Right hindlimb (tissue), 1 donor: Measurements from ENCODE around the gene NFYC.
A peak's percentile ranks its signal among the peaks of the same experiment; 100 is the strongest.

Experiments
- DNase-seq: peaks from one replicate; pipeline ENCODE4 v3.0.0-alpha.2; 2018

NFYC gene

GRCh38 chr1:40691538-40692428, at the start of gene NFYC:
NFYC (plus strand) TSS chr1:40691704; CDS start chr1:40738844, 47,140 bp downstream.
- peak; percentile 97 for DNase-seq

- no peak for DNase-seq
These were observed 46.3 kb upstream of the NFYC start for GRCh38 chr1:40645118-40645680.

GRCh38 chr1:40646315-40646714, 45.2 kb upstream of the NFYC start:
- DNase-seq: no peak

- no peak for DNase-seq
These were observed 43.3 kb upstream of the NFYC start for GRCh38 chr1:40648200-40648599.

GRCh38 chr1:40648928-40649591, 42.4 kb upstream of the NFYC start:
- no peak for DNase-seq

- DNase-seq: no peak
These were observed 41.9 kb upstream of the NFYC start for GRCh38 chr1:40649592-40649930.

- no peak for DNase-seq
These were observed 41.4 kb upstream of the NFYC start for GRCh38 chr1:40650075-40650474.

GRCh38 chr1:40651138-40651857, 40.2 kb upstream of the NFYC start:
- DNase-seq: no peak

- no peak for DNase-seq
These were observed 39.0 kb upstream of the NFYC start for GRCh38 chr1:40652468-40652867.

- no peak for DNase-seq
These were observed 38.5 kb upstream of the NFYC start for GRCh38 chr1:40652979-40653378.

GRCh38 chr1:40653851-40654537, 37.5 kb upstream of the NFYC start:
- no peak for DNase-seq

- DNase-seq: no peak
These were observed 34.5 kb upstream of the NFYC start for GRCh38 chr1:40657046-40657445.

GRCh38 chr1:40658751-40659648, 32.5 kb upstream of the NFYC start:
- DNase-seq: no peak

GRCh38 chr1:40659649-40659947, 31.9 kb upstream of the NFYC start:
- DNase-seq: no peak

GRCh38 chr1:40661678-40662077, 29.8 kb upstream of the NFYC start:
- no peak for DNase-seq

GRCh38 chr1:40662151-40662550, 29.4 kb upstream of the NFYC start:
- no peak for DNase-seq

GRCh38 chr1:40662864-40663263, 28.6 kb upstream of the NFYC start:
- DNase-seq: no peak

GRCh38 chr1:40663324-40664166, 28.0 kb upstream of the NFYC start:
- no peak for DNase-seq

GRCh38 chr1:40664167-40664537, 27.4 kb upstream of the NFYC start:
- DNase-seq: no peak

- no peak for DNase-seq
These were observed 26.7 kb upstream of the NFYC start for GRCh38 chr1:40664791-40665190.
